HL-60 (cell line): ENCODE data around the gene CGGBP1.
"Not testable (repeated sequence)": the region's sequence is repeated elsewhere in the genome, so short reads cannot be mapped to it uniquely, and the experiment has no call there.

ENCODE experiments used
- DNase-seq, 2 experiments: peaks; one replicate each; pipeline ENCODE4 v3.0.0-alpha.2; 2010 to 2020; ENCODE audit warnings: low read depth in 1 of 2, low spot score in 1 of 2
- H3K27ac ChIP-seq: fragments of 250-450 bp; sonication (Bioruptor Pico); replicated peaks from 2 replicates; pipeline ENCODE4 v1.5.1; 2020; ENCODE audit warnings: mild to moderate bottlenecking, moderate library complexity
- H3K27me3 ChIP-seq: fragments of 250-450 bp; sonication (Bioruptor Pico); 2 replicates; pipeline ENCODE4 v1.5.1; 2021; ENCODE audit warnings: mild to moderate bottlenecking, moderate library complexity; ENCODE audit not compliant: insufficient read depth, poor library complexity, severe bottlenecking
- H3K4me3 ChIP-seq: replicated peaks from 2 replicates; pipeline ENCODE4 v1.5.1; 2011; ENCODE audit warnings: mild to moderate bottlenecking, control low read depth, low read length; ENCODE audit not compliant: insufficient read depth
- CTCF ChIP-seq: IDR thresholded peaks from one replicate; pipeline ENCODE4 v1.5.1; 2011; ENCODE audit warnings: low read length, control low read depth, inconsistent platforms; ENCODE audit not compliant: insufficient read depth
- GABPA ChIP-seq: IDR thresholded peaks from 2 replicates; pipeline ENCODE4 v1.6.1; 2012; ENCODE audit warnings: low read depth
- POLR2AphosphoS5 ChIP-seq: IDR thresholded peaks from 2 replicates; pipeline ENCODE4 v1.6.1; 2012; ENCODE audit warnings: low read depth
- REST ChIP-seq: IDR thresholded peaks from 2 replicates; pipeline ENCODE4 v1.6.1; 2012; ENCODE audit warnings: low read depth; ENCODE audit not compliant: insufficient replicate concordance
- SPI1 ChIP-seq: IDR thresholded peaks from 2 replicates; pipeline ENCODE4 v1.6.1; 2012; ENCODE audit warnings: low read depth, mild to moderate bottlenecking, borderline replicate concordance

CGGBP1 gene

GRCh38 chr3:88019024-88019423, 39.8 kb downstream of the CGGBP1 start:
- H3K27me3 ChIP-seq, result no peaks in the 10 kb centered on the region
- TF ChIP-seq CTCF (no peak), GABPA (no peak), POLR2AphosphoS5 (no peak), SPI1 (no peak), REST (no peak)
- no peak for DNase-seq
- no peak overlapping the region for H3K27ac ChIP-seq
- H3K4me3 ChIP-seq, result no peak overlapping the region

GRCh38 chr3:88015656-88016055, 43.1 kb downstream of the CGGBP1 start:
- H3K27ac ChIP-seq, DNase-seq: not testable (repeated sequence)

GRCh38 chr3:88013592-88013991, 45.2 kb downstream of the CGGBP1 start:
- Histone ChIP-seq H3K27me3 (no peaks in the 10 kb centered on the region), H3K4me3 (no peak overlapping the region), H3K27ac (no peak overlapping the region)
- no peak for TF ChIP-seq POLR2AphosphoS5
- TF ChIP-seq CTCF, result no peak
- no peak for TF ChIP-seq REST
- no peak for DNase-seq

More at GRCh38 chr3:88015656-88016055, 43.1 kb downstream of the CGGBP1 start:
- H3K4me3 ChIP-seq, H3K27me3 ChIP-seq: not testable (repeated sequence)

- Histone ChIP-seq H3K4me3 (no peak overlapping the region), H3K27me3 (no peaks in the 10 kb centered on the region), H3K27ac (no peak overlapping the region)
- DNase-seq, result no peak
- TF ChIP-seq REST (no peak), CTCF (no peak), SPI1 (no peak), POLR2AphosphoS5 (no peak), GABPA (no peak)
Observed at GRCh38 chr3:88010810-88011209, 48.0 kb downstream of the CGGBP1 start.
